WTC11 (cell line): ENCODE data around the gene TTC39B. TPM values are rescaled to one million over a fixed set of nuclear protein-coding genes. Genes with fewer than 3 reads are reported as not detected.

ENCODE experiments used
- ATAC-seq: fragments of 200-7000 bp; cut with Tn5 transposase; 2 replicates; pipeline ENCODE4 v1.10.0; 2021; ENCODE audit warnings: mild to moderate bottlenecking, moderate library complexity
- CTCF ChIA-PET: fragments of 300-600 bp; sonication (Branson Sonifier 250); formaldehyde crosslinking; loops from one replicate; lab custom pipeline; 2021; ENCODE audit warnings: antibody characterized with exemption; lab: Charles Lee
- POLR2A ChIA-PET: fragments of 350-600 bp; sonication (Branson Sonifier 250); formaldehyde crosslinking; loops from one replicate; lab custom pipeline; 2021; ENCODE audit warnings: antibody characterized with exemption; lab: Charles Lee
- DNase-seq: peaks from one replicate; pipeline ENCODE4 v3.0.0; 2021; ENCODE audit warnings: low spot score
- H3K27ac Mint-ChIP-seq: 2 replicates; pipeline ENCODE4 v1.8.0; 2021; ENCODE audit warnings: mixed read lengths
- H3K27me3 Mint-ChIP-seq: 2 replicates; pipeline ENCODE4 v1.8.0; 2021; ENCODE audit warnings: low read depth, mild to moderate bottlenecking, moderate library complexity, mixed read lengths
- H3K36me3 Mint-ChIP-seq: 2 replicates; pipeline ENCODE4 v1.8.0; 2021; ENCODE audit warnings: mixed read lengths
- H3K4me1 Mint-ChIP-seq: 2 replicates; pipeline ENCODE4 v1.8.0; 2022; ENCODE audit warnings: mixed read lengths
- H3K4me3 Mint-ChIP-seq: 2 replicates; pipeline ENCODE4 v1.8.0; 2021; ENCODE audit warnings: mild to moderate bottlenecking, moderate library complexity, mixed read lengths
- H3K9me3 Mint-ChIP-seq: 2 replicates; pipeline ENCODE4 v1.8.0; 2021; ENCODE audit warnings: mixed read lengths
- ARID4B ChIP-seq: sonication (generic); formaldehyde crosslinking; IDR thresholded peaks from 2 replicates; pipeline ENCODE4 v1.8.0; 2023; ENCODE audit warnings: missing genetic modification reagents, mild to moderate bottlenecking, borderline replicate concordance
- ATF1 ChIP-seq: sonication (generic); formaldehyde crosslinking; IDR thresholded peaks from 2 replicates; pipeline ENCODE4 v1.8.1; 2023; ENCODE audit warnings: mild to moderate bottlenecking, moderate library complexity, missing genetic modification reagents
- ATF2 ChIP-seq: sonication (generic); formaldehyde crosslinking; IDR thresholded peaks from 2 replicates; pipeline ENCODE4 v1.8.1; 2022; ENCODE audit warnings: low read depth, missing genetic modification reagents, borderline replicate concordance
- CBFB ChIP-seq: sonication (generic); formaldehyde crosslinking; IDR thresholded peaks from 2 replicates; pipeline ENCODE4 v1.8.1; 2022; ENCODE audit warnings: mild to moderate bottlenecking, low read depth, missing genetic modification reagents
- ESRRA ChIP-seq: sonication (generic); formaldehyde crosslinking; IDR thresholded peaks from 2 replicates; pipeline ENCODE4 v1.8.1; 2022; ENCODE audit warnings: mild to moderate bottlenecking, missing genetic modification reagents, borderline replicate concordance
- ETV6 ChIP-seq: sonication (generic); formaldehyde crosslinking; IDR thresholded peaks from 2 replicates; pipeline ENCODE4 v1.8.1; 2022; ENCODE audit warnings: mild to moderate bottlenecking, missing genetic modification reagents
- GABPB1 ChIP-seq: sonication (generic); formaldehyde crosslinking; IDR thresholded peaks from 2 replicates; pipeline ENCODE4 v1.8.1; 2023; ENCODE audit warnings: mild to moderate bottlenecking, missing genetic modification reagents
- MAX ChIP-seq: sonication (generic); formaldehyde crosslinking; IDR thresholded peaks from 2 replicates; pipeline ENCODE4 v1.8.0; 2022; ENCODE audit warnings: mild to moderate bottlenecking, missing genetic modification reagents
- MLX ChIP-seq: sonication (generic); formaldehyde crosslinking; IDR thresholded peaks from 2 replicates; pipeline ENCODE4 v1.8.1; 2023; ENCODE audit warnings: mild to moderate bottlenecking, missing genetic modification reagents, moderate library complexity
- MYBL2 ChIP-seq: sonication (generic); formaldehyde crosslinking; IDR thresholded peaks from 2 replicates; pipeline ENCODE4 v1.8.1; 2023; ENCODE audit warnings: mild to moderate bottlenecking, moderate library complexity, missing genetic modification reagents
- NFE2L1 ChIP-seq: sonication (generic); formaldehyde crosslinking; IDR thresholded peaks from 2 replicates; pipeline ENCODE4 v1.8.1; 2023; ENCODE audit warnings: missing genetic modification reagents
- NFYB ChIP-seq: sonication (generic); formaldehyde crosslinking; conservative IDR thresholded peaks from 2 replicates; pipeline ENCODE4 v1.8.0; 2022; ENCODE audit warnings: low read depth, missing genetic modification reagents
- NR3C1 ChIP-seq: sonication (generic); formaldehyde crosslinking; conservative IDR thresholded peaks from 2 replicates; pipeline ENCODE4 v1.8.1; 2023; ENCODE audit warnings: low read depth, mild to moderate bottlenecking, missing genetic modification reagents
- OVOL2 ChIP-seq: fragments of 250-450 bp; sonication (Bioruptor Pico); IDR thresholded peaks from 2 replicates; pipeline ENCODE4 v1.9.0; 2021; ENCODE audit warnings: mild to moderate bottlenecking, borderline replicate concordance
- PREB ChIP-seq: sonication (generic); formaldehyde crosslinking; IDR thresholded peaks from 2 replicates; pipeline ENCODE4 v1.8.1; 2022; ENCODE audit warnings: mild to moderate bottlenecking, missing genetic modification reagents, moderate library complexity, borderline replicate concordance
- SOX15 ChIP-seq: fragments of 250-450 bp; sonication (Bioruptor Pico); IDR thresholded peaks from 2 replicates; pipeline ENCODE4 v1.9.0; 2021; ENCODE audit warnings: mild to moderate bottlenecking
- STAT6 ChIP-seq: sonication (generic); formaldehyde crosslinking; conservative IDR thresholded peaks from 2 replicates; pipeline ENCODE4 v1.8.1; 2023; ENCODE audit warnings: mild to moderate bottlenecking, low read depth, missing genetic modification reagents, moderate library complexity
- ZNF219 ChIP-seq: sonication (generic); formaldehyde crosslinking; IDR thresholded peaks from 2 replicates; pipeline ENCODE4 v1.8.0; 2023; ENCODE audit warnings: missing genetic modification reagents, mild to moderate bottlenecking, borderline replicate concordance
- ZNF263 ChIP-seq: sonication (generic); formaldehyde crosslinking; IDR thresholded peaks from 2 replicates; pipeline ENCODE4 v1.8.1; 2022; ENCODE audit warnings: low read depth, mild to moderate bottlenecking, moderate library complexity, missing genetic modification reagents
- total RNA-seq: library from RNA; stranded (reverse); gene quantifications from 3 replicates; pipeline ENCODE4 v1.2.3, GENCODE V29; 2021
- TF ChIP-seq, protein P1 (sequence below): sonication (generic); formaldehyde crosslinking; IDR thresholded peaks from 2 replicates; pipeline ENCODE4 v1.8.0; 2022; ENCODE audit warnings: mild to moderate bottlenecking, missing genetic modification reagents

Gene TTC39B
- total RNA-seq, 1 experiment from 2014 or later, result 12.5 TPM

- POLR2A ChIA-PET, result no interaction called here
- Mint-ChIP-seq H3K27ac (peak overlapping the region; percentile 42; the same call in 1 of the 2 replicates), H3K4me3 (no peak overlapping the region), H3K4me1 (peaks cover 22% of the 10 kb centered on the region), H3K27me3 (no peaks in the 10 kb centered on the region; the same call in 1 of the 2 replicates), H3K36me3 (peaks cover 26% of the 10 kb centered on the region)
- DNase-seq, result no peak
- TF ChIP-seq GABPB1 (no peak), OVOL2 (CRISPR knock-in tag) (no peak), NFE2L1 (no peak), MYBL2 (no peak), CBFB (no peak), ATF2 (CRISPR knock-in tag) (no peak), ETV6 (CRISPR knock-in tag) (no peak), ZNF263 (CRISPR knock-in tag) (no peak), ESRRA (CRISPR knock-in tag) (no peak), ARID4B (CRISPR knock-in tag) (no peak)
- TF ChIP-seq, protein P1, sequence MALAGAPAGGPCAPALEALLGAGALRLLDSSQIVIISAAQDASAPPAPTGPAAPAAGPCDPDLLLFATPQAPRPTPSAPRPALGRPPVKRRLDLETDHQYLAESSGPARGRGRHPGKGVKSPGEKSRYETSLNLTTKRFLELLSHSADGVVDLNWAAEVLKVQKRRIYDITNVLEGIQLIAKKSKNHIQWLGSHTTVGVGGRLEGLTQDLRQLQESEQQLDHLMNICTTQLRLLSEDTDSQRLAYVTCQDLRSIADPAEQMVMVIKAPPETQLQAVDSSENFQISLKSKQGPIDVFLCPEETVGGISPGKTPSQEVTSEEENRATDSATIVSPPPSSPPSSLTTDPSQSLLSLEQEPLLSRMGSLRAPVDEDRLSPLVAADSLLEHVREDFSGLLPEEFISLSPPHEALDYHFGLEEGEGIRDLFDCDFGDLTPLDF (CRISPR knock-in tag), result no peak
- TF ChIP-seq, all 79 proteins: peak for 0
- H3K9me3 Mint-ChIP-seq, result peaks cover 18% of the 10 kb centered on the region
- CTCF ChIA-PET, result no interaction called here
- no peak for ATAC-seq
Observed at GRCh38 chr9:15299374-15299939, 7.6 kb downstream of the TTC39B start.

GRCh38 chr9:15298362-15298761 lies 8.7 kb downstream of the TTC39B start:
- Mint-ChIP-seq H3K36me3 (peaks cover 23% of the 10 kb centered on the region), H3K4me1 (peaks cover 24% of the 10 kb centered on the region), H3K4me3 (no peak overlapping the region), H3K9me3 (peaks cover 18% of the 10 kb centered on the region), H3K27me3 (no peaks in the 10 kb centered on the region; the same call in 1 of the 2 replicates), H3K27ac (no peak overlapping the region)
- POLR2A ChIA-PET, result no interaction called here
- ATAC-seq, result no peak
- no peak for TF ChIP-seq NFE2L1
- no peak for TF ChIP-seq MLX (CRISPR knock-in tag)
- TF ChIP-seq ATF1, result no peak
- TF ChIP-seq STAT6, result no peak
- no peak for TF ChIP-seq ZNF219 (CRISPR knock-in tag)
- no peak for TF ChIP-seq NFYB (CRISPR knock-in tag)
- TF ChIP-seq PREB (CRISPR knock-in tag), result no peak
- no peak for TF ChIP-seq MAX (CRISPR knock-in tag)
- TF ChIP-seq SOX15 (CRISPR knock-in tag), result no peak
- no peak for TF ChIP-seq ETV6 (CRISPR knock-in tag)
- no peak for TF ChIP-seq NR3C1 (CRISPR knock-in tag)
- DNase-seq, result no peak
- CTCF ChIA-PET, result no interaction called here
